Loucy (cell line): ENCODE data around the gene NPM1.
A peak's percentile ranks its signal among the peaks of the same experiment; 100 is the strongest.

Experiments used
- CTCF ChIP-seq: fragments of 200-600 bp; sonication (generic); conservative IDR thresholded peaks from 2 replicates; pipeline ENCODE4 v1.5.1; 2014; ENCODE audit warnings: mild to moderate bottlenecking, antibody characterized with exemption, low read length
- EZH2phosphoT487 ChIP-seq: fragments of 200-600 bp; IDR thresholded peaks from 2 replicates; pipeline ENCODE4 v1.6.1; 2018; ENCODE audit warnings: antibody characterized with exemption, mild to moderate bottlenecking, moderate library complexity, borderline replicate concordance

GRCh38 chr5:171418316-171418981, 30.8 kb downstream of the NPM1 start:
- TF ChIP-seq EZH2phosphoT487, result no peak
- peak; percentile 64 for TF ChIP-seq CTCF
